HK-2 (cell line): ENCODE results near the gene SEPHS2.

Experiments
- DNase-seq: peaks from one replicate; pipeline ENCODE4 v3.0.0-alpha.2; 2018; ENCODE audit not compliant: unreplicated experiment

SEPHS2 gene

GRCh38 chr16:30429678-30430427, 15.8 kb downstream of the SEPHS2 start, which contains the start of gene DCTPP1:
TSS of gene DCTPP1 (minus strand) at chr16:30430030. CDS start at chr16:30429980, 50 bp downstream.
- peak; percentile 88 for DNase-seq

GRCh38 chr16:30429418-30429677, 16.3 kb downstream of the SEPHS2 start:
- DNase-seq, result no peak

- DNase-seq, result no peak
Observed at GRCh38 chr16:30428055-30428454, 17.6 kb downstream of the SEPHS2 start.

DNA sequence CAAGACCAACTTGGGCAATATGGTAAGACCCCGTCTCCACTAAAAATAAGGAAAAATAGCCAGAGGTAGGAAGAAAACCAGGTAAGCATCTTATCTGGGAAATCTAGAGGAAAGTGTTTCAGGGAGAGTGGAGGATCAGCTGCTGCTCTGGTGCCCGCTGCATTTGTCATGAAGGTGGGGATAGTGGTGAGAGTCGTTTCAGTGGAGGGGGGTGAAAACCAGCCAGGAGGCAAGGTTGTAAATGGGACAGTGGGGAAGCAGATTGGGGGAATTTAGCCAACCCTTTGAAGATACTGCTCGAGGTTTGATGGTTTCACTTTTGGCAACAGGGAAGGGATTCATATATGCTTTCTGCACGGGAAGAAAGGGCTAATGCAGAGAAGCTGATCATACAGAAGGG, 24.7 kb downstream of the SEPHS2 start:
- no peak for DNase-seq

DNA sequence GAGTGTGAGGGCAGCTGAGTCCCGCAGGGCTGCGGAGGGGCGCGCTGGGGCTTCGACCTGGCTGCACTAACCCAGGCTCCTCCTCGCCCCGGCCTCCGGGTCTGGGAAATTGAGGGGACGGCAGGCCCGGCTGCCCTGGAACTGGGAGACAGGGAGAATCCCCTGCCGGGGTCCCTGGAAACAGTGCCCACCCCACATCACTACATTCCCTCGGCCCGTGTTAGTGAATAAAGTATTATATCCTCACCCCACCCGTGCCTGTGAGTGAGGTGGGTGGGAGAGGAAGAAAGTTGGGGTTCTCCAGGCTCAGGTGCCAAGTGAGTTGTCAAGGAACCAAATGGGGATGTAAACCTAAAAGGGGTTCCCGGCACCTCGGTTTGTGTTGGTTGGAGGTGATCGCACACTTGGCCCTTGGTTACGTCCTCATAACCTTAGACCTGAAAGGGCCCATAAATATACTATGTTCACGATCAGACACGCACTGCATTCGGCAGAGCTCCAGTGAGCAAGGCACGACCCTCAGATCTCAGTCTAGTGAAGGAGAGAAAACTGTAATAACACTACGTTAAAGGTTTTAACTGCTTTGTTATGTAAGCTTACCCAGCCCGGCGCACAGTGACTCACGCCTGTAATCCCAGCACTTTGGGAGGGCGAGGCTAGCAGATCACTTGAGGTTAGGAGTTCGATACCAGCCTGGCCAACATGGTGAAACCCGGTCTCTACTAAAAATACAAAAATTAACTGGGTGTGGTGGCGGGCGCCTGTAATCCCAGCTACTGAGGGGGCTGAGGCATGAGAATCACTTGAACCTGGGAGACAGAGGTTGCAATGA, 27.1 kb downstream of the SEPHS2 start:
- DNase-seq, result no peak

GRCh38 chr16:30417529-30418349, 27.9 kb downstream of the SEPHS2 start:
- no peak for DNase-seq

- DNase-seq, result no peak
Observed at GRCh38 chr16:30416624-30417528, 28.8 kb downstream of the SEPHS2 start.

DNA sequence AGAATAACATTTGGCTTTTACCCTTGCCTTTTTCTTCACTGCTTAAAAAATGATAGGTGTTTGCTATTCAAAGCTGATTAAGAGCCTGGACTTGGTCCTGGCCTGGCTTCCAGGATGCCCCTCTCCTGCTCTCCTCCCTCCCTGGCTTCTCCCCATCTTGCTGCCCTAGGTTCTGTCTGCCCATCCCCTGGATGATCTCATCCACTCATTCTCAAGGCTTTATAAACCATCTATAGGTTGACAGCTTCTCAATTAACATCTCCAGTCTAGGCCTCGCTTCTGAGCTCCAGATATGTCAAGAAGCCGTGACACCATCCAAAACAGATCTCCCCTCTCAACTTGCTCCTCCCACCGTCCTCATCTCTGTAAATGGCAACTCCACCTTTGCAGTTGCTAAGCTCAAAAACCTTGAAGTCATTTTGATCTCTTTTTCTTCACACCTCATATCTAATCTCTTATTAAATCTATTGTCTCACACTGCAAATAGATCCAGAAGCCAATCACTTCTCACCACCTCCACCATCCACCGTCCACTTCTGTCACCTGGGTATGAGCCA, 29.5 kb downstream of the SEPHS2 start:
- DNase-seq, result no peak

GRCh38 chr16:30414159-30414558, 31.5 kb downstream of the SEPHS2 start:
- no peak for DNase-seq

DNA sequence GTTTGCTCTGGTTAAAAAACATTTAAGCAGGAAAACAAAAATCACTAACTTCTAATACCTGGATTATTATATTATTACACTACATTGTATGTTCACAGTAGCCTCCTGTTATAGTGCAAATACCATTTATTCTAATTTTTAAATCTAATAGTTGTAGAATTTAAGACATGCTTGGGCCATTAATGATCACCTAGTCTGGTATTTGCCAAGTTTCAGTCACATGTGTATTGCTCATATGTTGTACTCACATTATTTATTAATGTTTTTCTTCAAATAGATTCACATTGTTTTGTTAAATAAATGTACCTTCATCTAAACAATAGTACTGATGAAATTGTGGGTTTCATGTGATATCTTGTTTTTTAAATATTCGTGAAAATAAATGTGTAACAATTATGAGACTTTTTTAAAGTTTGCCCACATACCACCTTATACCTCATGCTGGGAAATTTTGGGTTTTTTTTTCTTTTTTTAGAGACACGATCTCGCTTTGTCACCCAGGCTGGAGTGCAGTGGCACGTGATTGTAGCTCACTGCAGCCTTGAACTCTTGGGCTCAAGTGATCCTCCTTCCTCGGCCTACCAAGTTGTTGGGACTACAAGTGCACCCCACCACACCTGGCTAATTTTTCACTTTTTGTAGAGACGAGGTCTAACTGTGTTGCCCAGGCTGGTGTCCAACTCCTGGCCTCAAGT, 32.4 kb downstream of the SEPHS2 start:
- no peak for DNase-seq

DNA sequence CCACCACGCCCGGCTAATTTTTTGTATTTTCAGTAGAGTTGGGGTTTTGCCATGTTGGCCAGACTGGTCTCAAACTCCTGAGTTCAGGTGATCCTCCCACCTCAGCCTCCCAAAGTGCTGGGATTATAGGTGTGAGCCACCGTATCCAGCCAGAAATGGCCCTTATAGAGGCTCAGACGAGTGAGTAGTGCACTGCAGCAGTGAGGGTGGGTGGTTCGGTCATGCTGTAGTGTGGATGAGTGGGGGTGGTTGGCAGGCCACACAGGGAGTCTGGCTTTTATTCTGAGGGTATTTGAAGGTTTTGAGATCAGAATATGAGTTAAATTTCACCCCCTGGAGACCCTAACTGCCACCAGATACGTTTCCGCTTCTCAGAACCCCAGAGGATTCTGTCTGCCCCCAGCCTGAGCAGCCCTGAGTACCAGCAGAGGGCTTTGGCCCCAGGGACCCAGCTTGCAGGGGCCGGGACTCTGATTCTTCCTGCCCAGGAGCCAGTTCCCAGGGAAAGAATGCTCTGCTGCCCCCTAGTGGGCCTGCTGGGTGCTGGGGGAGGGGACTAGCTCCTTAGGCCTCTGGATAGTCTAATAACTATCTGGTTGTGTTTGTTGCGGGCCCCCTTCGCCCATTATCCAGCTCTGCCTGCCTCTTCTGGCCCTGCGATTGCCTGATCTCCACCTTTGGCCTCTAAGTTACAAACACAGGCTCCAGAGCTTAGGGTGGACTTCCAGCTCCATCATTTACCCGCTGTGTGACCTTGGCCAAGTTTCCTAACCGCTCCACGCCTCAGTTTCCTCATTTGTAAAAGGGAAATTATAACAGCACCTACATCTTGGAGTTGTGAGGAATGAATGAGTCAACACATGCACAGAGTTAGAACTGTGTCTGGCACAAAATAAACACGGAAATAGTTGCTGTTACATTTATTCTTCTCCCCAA, 36.3 kb downstream of the SEPHS2 start:
- peak; percentile 84 for DNase-seq

GRCh38 chr16:30407804-30408534, 37.7 kb downstream of the SEPHS2 start:
- DNase-seq, result no peak

DNA sequence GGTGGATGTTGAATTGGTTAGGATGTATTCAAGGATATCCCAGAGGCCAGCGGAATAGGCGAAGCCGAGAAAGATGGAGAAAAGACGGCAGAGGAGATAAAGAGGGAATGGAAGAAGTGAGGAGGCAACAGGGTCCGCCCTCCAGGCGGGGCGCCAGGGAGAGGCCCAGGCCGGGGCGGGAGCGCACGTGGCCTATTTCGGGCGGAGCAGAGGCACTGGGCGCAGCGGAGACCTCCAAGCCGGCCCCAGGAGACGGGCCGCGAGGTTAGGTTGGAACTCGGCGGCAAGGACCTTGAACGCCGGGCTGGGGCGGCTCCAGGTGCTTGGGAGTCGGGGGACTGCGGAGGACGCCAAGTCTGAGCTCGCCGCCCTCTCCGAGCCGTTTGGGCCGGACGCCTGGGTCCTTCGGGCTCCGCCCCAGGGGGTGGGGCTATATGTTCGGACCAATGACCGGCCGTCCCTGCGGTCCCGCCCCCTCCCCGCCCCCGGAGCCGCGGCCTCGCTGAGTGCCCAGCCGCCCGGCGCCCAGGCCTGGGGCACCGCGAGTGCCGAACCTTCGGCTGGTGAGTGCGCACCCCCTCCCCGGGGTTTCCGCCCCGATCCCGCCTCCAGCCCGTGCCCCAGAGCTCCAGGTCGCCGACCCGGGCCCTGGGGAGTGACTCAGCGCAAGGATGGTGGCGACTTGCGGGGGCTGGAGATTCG, 38.4 kb downstream of the SEPHS2 start, which contains the start of gene ZNF771:
Gene ZNF771, plus strand, starts transcription at position 505 of the 702 bp plus-strand sequence. CDS start 448 bp downstream, outside the sequence.
- DNase-seq, result peak; percentile 88

DNA sequence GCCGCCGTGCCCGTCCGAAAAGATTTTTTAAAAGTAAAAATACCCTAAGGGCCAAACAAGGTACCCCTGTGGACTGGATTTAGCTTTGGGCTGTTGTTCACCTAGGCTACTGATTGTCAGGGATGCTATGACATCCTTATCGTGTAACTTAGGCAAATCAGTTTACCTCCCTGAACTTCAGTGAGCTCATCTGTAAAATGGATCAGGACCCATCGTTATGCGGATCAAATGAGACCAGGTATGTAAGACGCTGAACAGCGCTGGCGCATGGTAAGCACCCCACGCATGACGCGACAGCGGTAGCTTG, 38.9 kb downstream of the SEPHS2 start:
- no peak for DNase-seq

GRCh38 chr16:30401768-30402425, 43.8 kb downstream of the SEPHS2 start:
- DNase-seq, result no peak

- DNase-seq, result no peak
Observed at GRCh38 chr16:30399435-30400186, 46.1 kb downstream of the SEPHS2 start.
